ENCODE measurements around the gene RAB3C.

- no peak for TF ChIP-seq CTCF (IDR thresholded peaks at IDR 0.05)
- no peak for TF ChIP-seq POLR2A (IDR thresholded peaks at IDR 0.05)
These were observed 274.7 kb downstream of the RAB3C start for GRCh38 chr5:58857609-58858008.

All from Peyer's patch (tissue), 4 donors.